GM23338 (cell line): ENCODE results near the gene ATG4A. TPM values are rescaled to one million over a fixed set of nuclear protein-coding genes. Genes with fewer than 3 reads are reported as not detected.

Experiments used
- ATAC-seq: fragments of 200-7000 bp; cut with Tn5 transposase; 3 replicates; pipeline ENCODE4 v1.9.1; 2020
- DNase-seq: peaks from one replicate; pipeline ENCODE4 v3.0.0-alpha.2; 2015; ENCODE audit warnings: low spot score
- H2AFZ ChIP-seq: fragments of 200-600 bp; sonication (generic); 2 replicates; pipeline ENCODE4 v1.8.0; 2016; ENCODE audit warnings: antibody characterized with exemption, mild to moderate bottlenecking, moderate library complexity
- H3F3A ChIP-seq: fragments of 200-600 bp; sonication (generic); replicated peaks from 2 replicates; pipeline ENCODE4 v1.8.0; 2017; ENCODE audit warnings: antibody characterized with exemption, mixed run types, low read depth
- H3K27ac ChIP-seq: fragments of 200-600 bp; sonication (generic); 2 replicates; pipeline ENCODE4 v1.6.1; 2016; ENCODE audit warnings: low read depth
- H3K27me3 ChIP-seq: fragments of 200-600 bp; sonication (generic); 2 replicates; pipeline ENCODE4 v1.8.0; 2016; ENCODE audit warnings: mild to moderate bottlenecking, mixed run types, moderate library complexity; ENCODE audit not compliant: insufficient read depth
- H3K36me3 ChIP-seq: fragments of 200-600 bp; sonication (generic); 2 replicates; pipeline ENCODE4 v1.8.0; 2016; ENCODE audit warnings: mild to moderate bottlenecking; ENCODE audit not compliant: insufficient read depth
- H3K4me1 ChIP-seq: fragments of 200-600 bp; sonication (generic); 2 replicates; pipeline ENCODE4 v1.8.0; 2016; ENCODE audit warnings: mild to moderate bottlenecking, moderate library complexity; ENCODE audit not compliant: insufficient read depth
- H3K4me2 ChIP-seq: fragments of 200-600 bp; sonication (generic); 2 replicates; pipeline ENCODE4 v1.7.1; 2017; ENCODE audit warnings: mixed run types
- H3K4me3 ChIP-seq: fragments of 200-600 bp; sonication (generic); 2 replicates; pipeline ENCODE4 v1.6.1; 2016; ENCODE audit warnings: mixed run types
- H3K79me2 ChIP-seq: fragments of 200-600 bp; sonication (generic); replicated peaks from 2 replicates; pipeline ENCODE4 v1.8.0; 2017; ENCODE audit warnings: mild to moderate bottlenecking; ENCODE audit not compliant: insufficient read depth
- H3K9me2 ChIP-seq: fragments of 200-600 bp; sonication (generic); 2 replicates; pipeline ENCODE4 v1.8.0; 2017; ENCODE audit not compliant: insufficient read depth
- H4K20me1 ChIP-seq: fragments of 200-600 bp; sonication (generic); replicated peaks from 2 replicates; pipeline ENCODE4 v1.8.0; 2017; ENCODE audit warnings: mild to moderate bottlenecking; ENCODE audit not compliant: insufficient read depth
- H3K27ac Mint-ChIP-seq: 2 replicates; pipeline ENCODE4 v1.8.0; 2020; ENCODE audit warnings: inconsistent platforms, mild to moderate bottlenecking, moderate library complexity, mixed read lengths
- H3K27me3 Mint-ChIP-seq: 3 replicates; pipeline ENCODE4 v1.8.0; 2022; ENCODE audit warnings: low read depth, mild to moderate bottlenecking, moderate library complexity, mixed read lengths, inconsistent platforms; ENCODE audit not compliant: insufficient read depth, poor library complexity
- H3K36me3 Mint-ChIP-seq: 3 replicates; pipeline ENCODE4 v1.8.0; 2021; ENCODE audit warnings: low read depth, mild to moderate bottlenecking, inconsistent platforms, moderate library complexity, mixed read lengths
- H3K4me1 Mint-ChIP-seq: 3 replicates; pipeline ENCODE4 v1.8.0; 2020; ENCODE audit warnings: mild to moderate bottlenecking, inconsistent platforms, mixed read lengths
- H3K4me3 Mint-ChIP-seq: 3 replicates; pipeline ENCODE4 v1.8.0; 2021; ENCODE audit warnings: moderate library complexity, mild to moderate bottlenecking, inconsistent platforms, mixed read lengths
- H3K9me3 Mint-ChIP-seq: 3 replicates; pipeline ENCODE4 v1.8.0; 2020; ENCODE audit warnings: moderate library complexity, mild to moderate bottlenecking, inconsistent platforms, mixed read lengths
- CREB1 ChIP-seq: fragments of 250-450 bp; sonication (Bioruptor Pico); IDR thresholded peaks from 2 replicates; pipeline ENCODE4 v1.5.0; 2020; ENCODE audit warnings: low read depth, mild to moderate bottlenecking, moderate library complexity
- CTCF ChIP-seq, 2 experiments: fragments of 200-600 bp in 1 of 2; sonication (generic) in 1 of 2; conservative IDR thresholded peaks; 2 replicates each; pipeline versions ENCODE4 v1.5.1 to v1.6.1; 2016 to 2017; ENCODE audit warnings: antibody characterized with exemption in 2 of 2, low read depth in 2 of 2, mild to moderate bottlenecking in 2 of 2, moderate library complexity in 1 of 2
- ETS1 ChIP-seq: IDR thresholded peaks from 2 replicates; pipeline ENCODE4 v1.6.1; 2016; ENCODE audit warnings: antibody characterized with exemption
- EZH2 ChIP-seq: fragments of 200-600 bp; sonication (generic); IDR thresholded peaks from one replicate; pipeline ENCODE4 v1.8.0; 2017; ENCODE audit warnings: antibody characterized with exemption, mild to moderate bottlenecking, low read depth; ENCODE audit not compliant: unreplicated experiment
- EZH2phosphoT487 ChIP-seq: fragments of 200-600 bp; sonication (generic); IDR thresholded peaks from one replicate; pipeline ENCODE4 v1.8.1; 2018; ENCODE audit warnings: antibody characterized with exemption; ENCODE audit not compliant: unreplicated experiment
- JUNB ChIP-seq: IDR thresholded peaks from one replicate; pipeline ENCODE4 v1.6.1; 2016; ENCODE audit warnings: antibody characterized with exemption; ENCODE audit not compliant: unreplicated experiment
- NANOG ChIP-seq: IDR thresholded peaks from 2 replicates; pipeline ENCODE4 v1.6.1; 2016; ENCODE audit warnings: antibody characterized with exemption, borderline replicate concordance
- REST ChIP-seq: IDR thresholded peaks from one replicate; pipeline ENCODE4 v1.6.1; 2018; ENCODE audit warnings: antibody characterized with exemption; ENCODE audit not compliant: unreplicated experiment
- STAT1 ChIP-seq: IDR thresholded peaks from one replicate; pipeline ENCODE4 v1.6.1; 2016; ENCODE audit warnings: antibody characterized with exemption; ENCODE audit not compliant: unreplicated experiment
- ZNF462 ChIP-seq: fragments of 250-450 bp; sonication (Bioruptor Pico); IDR thresholded peaks from 2 replicates; pipeline ENCODE4 v1.5.0; 2020; ENCODE audit warnings: mild to moderate bottlenecking, moderate library complexity
- polyA plus RNA-seq: library from polyadenylated mRNA; unstranded; fragments of >200 nt; fragmentation: Nextera tagmentation; extraction: Ambion mirVana; gene quantifications from 2 replicates; pipeline ENCODE4 v1.2.1, GENCODE V29; 2016
- total RNA-seq: library from RNA; depleted of rRNA; stranded (reverse); fragments of >200 nt; shearing (Covaris generic); gene quantifications from 2 replicates; pipeline ENCODE4 v1.2.3, GENCODE V29; 2014

ATG4A gene
- total and polyA plus RNA-seq, 2 experiments from 2014 or later, result 2.1 to 2.8 TPM

- Mint-ChIP-seq H3K27me3 (no peaks in the 10 kb centered on the region), H3K4me3 (no peak overlapping the region), H3K36me3 (no peaks in the 10 kb centered on the region), H3K27ac (peak overlapping the region; percentile 77; the same call in 1 of the 2 replicates), H3K4me1 (peaks cover 17% of the 10 kb centered on the region), H3K9me3 (no peaks in the 10 kb centered on the region)
- H4K20me1 ChIP-seq, result no peaks in the 10 kb centered on the region
- H3K79me2 ChIP-seq, result no peaks in the 10 kb centered on the region
- DNase-seq (peak; percentile 2), ATAC-seq (no peak)
- H3F3A ChIP-seq, result no peaks in the 10 kb centered on the region
- H3K27ac ChIP-seq, result no peak overlapping the region
- TF ChIP-seq REST, result no peak
- no peak for TF ChIP-seq ETS1
- no peak for TF ChIP-seq EZH2phosphoT487
- TF ChIP-seq EZH2, result no peak
- no peak for TF ChIP-seq STAT1
- TF ChIP-seq CTCF (conservative IDR thresholded peaks at IDR 0.05; ENCODE audit: low read depth in 2 of 2), result no peak
- no peak for TF ChIP-seq JUNB
- TF ChIP-seq NANOG, result no peak
- no peak overlapping the region for H3K4me3 ChIP-seq
- H2AFZ ChIP-seq, result no peak overlapping the region
- H3K9me2 ChIP-seq, result no peaks in the 10 kb centered on the region
- H3K4me2 ChIP-seq, result no peak overlapping the region
- H3K27me3 ChIP-seq, result no peaks in the 10 kb centered on the region
- H3K4me1 ChIP-seq, result peaks cover 4% of the 10 kb centered on the region; the same call in 1 of the 2 replicates
- no peaks in the 10 kb centered on the region for H3K36me3 ChIP-seq
These were observed 35.6 kb downstream of the ATG4A start for GRCh38 chrX:108127152-108127551.

- H3K9me3 Mint-ChIP-seq, result no peaks in the 10 kb centered on the region
- H4K20me1 ChIP-seq, result no peaks in the 10 kb centered on the region
- no peak overlapping the region for H3K4me3 ChIP-seq
- H2AFZ ChIP-seq, result no peak overlapping the region
- H3K4me2 ChIP-seq, result no peak overlapping the region
- no peaks in the 10 kb centered on the region for H3K79me2 ChIP-seq
- H3K4me3 Mint-ChIP-seq, result no peak overlapping the region
- no peak overlapping the region for H3K27ac ChIP-seq
- H3K27me3 ChIP-seq, result no peaks in the 10 kb centered on the region
- no peaks in the 10 kb centered on the region for H3K27me3 Mint-ChIP-seq
- H3K27ac Mint-ChIP-seq, result no peak overlapping the region
- H3K4me1 ChIP-seq, result peaks cover 4% of the 10 kb centered on the region; the same call in 1 of the 2 replicates
- H3F3A ChIP-seq, result no peaks in the 10 kb centered on the region
- no peaks in the 10 kb centered on the region for H3K36me3 Mint-ChIP-seq
- H3K36me3 ChIP-seq, result no peaks in the 10 kb centered on the region
- H3K9me2 ChIP-seq, result no peaks in the 10 kb centered on the region
- H3K4me1 Mint-ChIP-seq, result peaks cover 11% of the 10 kb centered on the region
- ATAC-seq (no peak), DNase-seq (no peak)
- TF ChIP-seq ZNF462 (CRISPR knock-in tag) (no peak), CREB1 (CRISPR knock-in tag) (no peak), JUNB (no peak), STAT1 (no peak), EZH2phosphoT487 (no peak)
These were observed 39.3 kb downstream of the ATG4A start for GRCh38 chrX:108130889-108131288.
